BE2C (cell line): ENCODE measurements around the gene USH1G.

ENCODE experiments used
- DNase-seq: peaks from one replicate; pipeline ENCODE4 v3.0.0-alpha.2; 2020
- H3K27me3 ChIP-seq: fragments of 250-450 bp; sonication (Bioruptor Pico); 2 replicates; pipeline ENCODE4 v1.5.1; 2020; ENCODE audit warnings: mild to moderate bottlenecking
- H3K36me3 ChIP-seq: fragments of 250-450 bp; sonication (Bioruptor Pico); 2 replicates; pipeline ENCODE4 v1.5.1; 2020; ENCODE audit warnings: mild to moderate bottlenecking
- H3K4me1 ChIP-seq: fragments of 250-450 bp; sonication (Bioruptor Pico); 2 replicates; pipeline ENCODE4 v1.5.1; 2020
- H3K4me3 ChIP-seq: 2 replicates; pipeline ENCODE4 v1.5.1; 2011; ENCODE audit warnings: low read depth, low read length
- H3K9me3 ChIP-seq: fragments of 250-450 bp; sonication (Bioruptor Pico); 2 replicates; pipeline ENCODE4 v1.5.1; 2020
- TF ChIP-seq, protein P1 (sequence below): IDR thresholded peaks from 2 replicates; pipeline ENCODE4 v1.5.1; 2012; ENCODE audit warnings: mild to moderate bottlenecking, low read depth, low read length

USH1G gene

GRCh38 chr17:74882517-74883240 is 40.4 kb downstream of the USH1G start:
- no peaks in the 10 kb centered on the region for H3K36me3 ChIP-seq
- TF ChIP-seq, protein P1, sequence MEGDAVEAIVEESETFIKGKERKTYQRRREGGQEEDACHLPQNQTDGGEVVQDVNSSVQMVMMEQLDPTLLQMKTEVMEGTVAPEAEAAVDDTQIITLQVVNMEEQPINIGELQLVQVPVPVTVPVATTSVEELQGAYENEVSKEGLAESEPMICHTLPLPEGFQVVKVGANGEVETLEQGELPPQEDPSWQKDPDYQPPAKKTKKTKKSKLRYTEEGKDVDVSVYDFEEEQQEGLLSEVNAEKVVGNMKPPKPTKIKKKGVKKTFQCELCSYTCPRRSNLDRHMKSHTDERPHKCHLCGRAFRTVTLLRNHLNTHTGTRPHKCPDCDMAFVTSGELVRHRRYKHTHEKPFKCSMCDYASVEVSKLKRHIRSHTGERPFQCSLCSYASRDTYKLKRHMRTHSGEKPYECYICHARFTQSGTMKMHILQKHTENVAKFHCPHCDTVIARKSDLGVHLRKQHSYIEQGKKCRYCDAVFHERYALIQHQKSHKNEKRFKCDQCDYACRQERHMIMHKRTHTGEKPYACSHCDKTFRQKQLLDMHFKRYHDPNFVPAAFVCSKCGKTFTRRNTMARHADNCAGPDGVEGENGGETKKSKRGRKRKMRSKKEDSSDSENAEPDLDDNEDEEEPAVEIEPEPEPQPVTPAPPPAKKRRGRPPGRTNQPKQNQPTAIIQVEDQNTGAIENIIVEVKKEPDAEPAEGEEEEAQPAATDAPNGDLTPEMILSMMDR, result no peak
- DNase-seq, result no peak
- no peak overlapping the region for H3K4me3 ChIP-seq
- H3K27me3 ChIP-seq, result no peaks in the 10 kb centered on the region; the same call in none of the 2 replicates
- H3K4me1 ChIP-seq, result no peaks in the 10 kb centered on the region
- no peaks in the 10 kb centered on the region for H3K9me3 ChIP-seq

- Histone ChIP-seq H3K4me3 (no peak overlapping the region), H3K36me3 (no peaks in the 10 kb centered on the region), H3K9me3 (no peaks in the 10 kb centered on the region), H3K4me1 (no peaks in the 10 kb centered on the region), H3K27me3 (no peaks in the 10 kb centered on the region; the same call in 1 of the 2 replicates)
- TF ChIP-seq, protein P1, result no peak
- DNase-seq, result no peak
Measured at GRCh38 chr17:74881073-74881472, 42.0 kb downstream of the USH1G start.

DNA sequence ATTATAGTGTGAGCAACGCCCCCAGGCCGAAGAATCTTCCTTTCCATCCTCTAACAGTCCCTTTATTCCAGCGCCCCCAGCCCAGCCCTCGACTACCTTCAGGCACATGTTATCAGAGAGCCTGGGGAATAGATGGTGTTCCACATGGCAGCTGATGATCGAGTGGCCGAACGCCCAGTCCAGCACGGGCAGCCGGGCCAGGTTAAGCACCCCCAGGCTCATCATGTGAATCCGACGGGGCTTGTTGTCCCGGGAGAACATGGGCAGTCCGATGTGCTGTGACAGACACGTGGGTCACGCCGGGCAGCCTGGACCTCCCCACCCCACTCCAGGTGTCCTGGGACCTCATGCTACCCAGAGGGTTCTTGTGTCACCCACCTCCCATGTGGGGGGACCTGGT is 43.7 kb downstream of the USH1G start:
- Histone ChIP-seq H3K9me3 (no peaks in the 10 kb centered on the region), H3K36me3 (no peaks in the 10 kb centered on the region), H3K27me3 (no peaks in the 10 kb centered on the region; the same call in 1 of the 2 replicates), H3K4me3 (no peak overlapping the region), H3K4me1 (no peaks in the 10 kb centered on the region)
- TF ChIP-seq, protein P1, result no peak
- no peak for DNase-seq

DNA sequence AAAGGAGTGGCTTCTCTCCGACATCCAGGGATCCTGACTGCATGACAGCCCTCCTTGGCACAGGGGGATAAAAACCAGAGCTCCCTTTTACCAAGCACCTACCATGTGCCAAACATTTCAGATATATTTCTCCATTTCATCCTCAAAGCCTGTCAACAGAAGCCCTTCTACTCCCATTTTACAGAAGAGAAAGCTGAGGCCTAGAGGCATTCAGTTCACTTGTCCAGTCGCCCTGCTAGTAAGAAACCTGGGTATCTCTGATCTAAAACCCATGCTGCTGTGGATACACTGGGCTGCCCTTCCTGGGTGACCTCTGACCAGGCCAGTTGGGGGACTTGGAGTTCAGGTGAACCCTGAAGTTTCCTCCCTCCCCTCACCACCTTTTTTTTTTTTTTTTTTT is 44.4 kb downstream of the USH1G start:
- Histone ChIP-seq H3K27me3 (no peaks in the 10 kb centered on the region; the same call in 1 of the 2 replicates), H3K9me3 (no peaks in the 10 kb centered on the region), H3K4me3 (no peak overlapping the region), H3K4me1 (no peaks in the 10 kb centered on the region), H3K36me3 (no peaks in the 10 kb centered on the region)
- DNase-seq, result no peak
- TF ChIP-seq, protein P1, result no peak

GRCh38 chr17:74877592-74878548 is 45.2 kb downstream of the USH1G start:
- no peak for DNase-seq
- H3K9me3 ChIP-seq, result no peaks in the 10 kb centered on the region
- H3K36me3 ChIP-seq, result no peaks in the 10 kb centered on the region
- H3K27me3 ChIP-seq, result no peaks in the 10 kb centered on the region; the same call in 1 of the 2 replicates
- TF ChIP-seq, protein P1, result no peak
- no peaks in the 10 kb centered on the region for H3K4me1 ChIP-seq
- H3K4me3 ChIP-seq, result no peak overlapping the region
